GM20000 (cell line): ENCODE results near the gene GTF2A2.

Experiments
- DNase-seq: peaks from one replicate; pipeline ENCODE4 v3.0.0; 2012; ENCODE audit warnings: low spot score
- CTCF ChIP-seq: IDR thresholded peaks from 2 replicates; pipeline ENCODE4 v1.5.1; 2012; ENCODE audit warnings: mild to moderate bottlenecking, control low read depth; ENCODE audit errors: extremely low read depth, missing control alignments

The GTF2A2 gene

GRCh38 chr15:59694779-59695178, 37.5 kb upstream of the GTF2A2 start:
- TF ChIP-seq CTCF: no peak
- DNase-seq: no peak

DNA sequence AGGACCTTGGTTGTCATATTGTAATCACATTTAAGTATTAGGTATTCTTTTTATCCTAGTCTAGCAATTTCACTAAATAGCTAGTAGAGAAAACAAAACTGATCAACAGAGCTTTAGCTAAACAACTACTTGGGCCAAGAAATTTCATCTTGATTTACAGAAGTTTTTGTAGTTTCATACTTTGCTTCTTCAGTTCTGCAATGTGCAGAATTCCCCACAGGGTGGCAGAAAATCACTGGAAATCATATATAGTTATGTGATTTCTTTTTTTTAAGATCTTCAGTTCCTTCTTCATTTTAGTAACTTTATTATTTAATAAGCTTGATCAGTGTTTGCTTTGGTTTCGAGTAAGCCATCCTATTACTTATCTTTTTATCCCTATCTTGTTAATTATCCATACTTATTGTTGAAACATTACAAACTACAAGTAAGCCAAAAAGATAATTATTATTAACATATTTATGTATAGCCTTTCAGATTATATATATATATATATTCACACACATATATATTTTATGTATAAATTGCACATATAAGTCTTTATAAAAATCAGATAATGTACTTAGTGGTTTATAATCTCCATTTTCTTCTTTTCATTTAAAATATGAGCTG, 34.0 kb upstream of the GTF2A2 start:
- peak; percentile 40 for TF ChIP-seq CTCF
- DNase-seq: peak; percentile 42

DNA sequence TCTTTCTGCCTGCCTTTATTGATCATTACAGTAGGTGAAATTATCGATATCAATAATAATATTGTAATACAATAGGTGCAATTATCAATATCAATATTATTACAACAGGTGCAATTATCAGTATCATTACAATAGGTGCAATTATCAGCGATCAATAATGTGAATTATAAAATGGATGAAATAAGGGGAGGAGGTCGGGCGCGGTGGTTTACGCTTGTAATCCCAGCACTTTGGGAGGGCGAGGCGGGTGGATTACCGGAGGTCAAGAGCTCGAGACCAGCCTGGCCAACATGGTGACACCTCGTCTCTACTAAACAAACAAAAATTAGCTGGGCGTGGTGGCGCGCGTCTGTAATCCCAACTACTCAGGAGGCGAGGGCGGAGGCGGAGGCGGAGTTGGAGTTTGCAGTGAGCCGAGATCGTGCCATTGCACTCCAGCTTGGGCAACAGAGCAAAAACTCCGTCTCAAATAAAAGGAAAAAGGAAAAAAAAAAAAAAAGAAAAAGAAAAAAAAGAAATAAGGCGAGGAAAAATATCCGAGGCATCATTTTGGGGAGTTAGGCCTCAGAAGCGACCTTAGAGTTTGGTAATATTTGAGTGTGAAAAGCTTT, 32.4 kb upstream of the GTF2A2 start:
- DNase-seq: no peak
- TF ChIP-seq CTCF: no peak

DNA sequence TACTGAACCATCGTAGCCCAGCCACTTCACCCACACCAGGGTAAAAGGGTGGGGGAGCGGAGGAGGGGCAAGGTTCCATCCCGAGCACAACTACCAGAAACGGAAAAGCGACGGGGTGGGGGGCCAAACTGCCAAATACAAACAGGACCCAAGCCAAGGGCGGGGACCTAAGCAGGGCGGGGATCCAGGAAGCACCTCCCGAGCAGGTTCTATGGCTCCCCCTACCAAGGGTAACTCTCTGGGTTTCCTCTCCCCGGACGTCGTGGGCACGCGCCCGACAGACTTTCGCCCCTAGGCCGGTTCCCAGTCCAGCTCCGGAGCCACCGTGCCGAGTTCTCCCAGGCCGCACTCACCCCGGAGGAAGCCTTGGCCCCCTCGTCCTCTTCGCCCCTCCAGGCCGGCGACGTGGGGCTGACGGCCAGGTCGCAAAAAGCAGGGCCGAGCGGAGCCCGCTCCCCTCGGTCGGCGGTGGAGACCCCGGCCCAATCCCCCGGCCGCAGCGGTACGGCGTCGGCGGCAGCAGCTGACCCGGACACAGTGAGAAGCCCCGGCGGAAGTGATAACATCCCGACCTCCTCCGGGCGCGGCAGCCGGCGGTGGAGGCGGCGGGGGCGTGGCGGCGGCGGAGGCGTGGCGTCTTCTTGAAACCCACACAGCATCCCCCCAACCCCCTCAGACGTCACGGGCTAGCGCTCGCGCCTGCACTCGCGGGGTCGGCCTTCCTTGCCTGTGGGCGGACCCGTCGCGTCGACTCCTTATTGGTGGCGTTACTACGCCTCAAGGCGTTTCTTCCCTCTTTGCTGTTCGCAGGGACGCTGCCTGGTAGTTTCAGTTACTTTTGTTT, 31.7 kb upstream of the GTF2A2 start, which contains the start of gene BNIP2:
TSS of gene BNIP2 (minus strand) at position 539 of the 844 bp plus-strand sequence. CDS start 6,863 bp downstream, outside the sequence.
- DNase-seq: peak; percentile 93
- TF ChIP-seq CTCF: no peak

- no peak for DNase-seq
- no peak for TF ChIP-seq CTCF
These were observed 31.1 kb upstream of the GTF2A2 start for GRCh38 chr15:59688423-59688781.

DNA sequence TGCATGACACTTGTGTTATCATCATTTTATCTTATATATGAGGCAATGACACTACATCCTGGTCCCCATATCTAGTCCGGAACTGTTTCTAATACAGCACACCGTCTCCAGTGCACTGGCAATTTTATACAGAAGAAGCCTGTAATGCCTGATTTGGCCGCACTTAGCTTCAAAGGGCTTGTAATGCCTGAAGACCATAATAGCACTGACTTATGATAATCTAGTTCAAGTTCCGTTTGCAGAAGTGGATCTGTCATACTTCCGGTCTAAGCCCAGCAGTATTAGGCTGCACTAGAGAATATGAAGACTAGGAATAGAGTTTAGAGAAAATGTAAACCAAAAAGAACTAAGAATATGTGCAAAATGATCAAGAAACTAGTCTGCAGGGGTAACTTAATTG, 30.5 kb upstream of the GTF2A2 start:
- DNase-seq: peak; percentile 32
- TF ChIP-seq CTCF: no peak

DNA sequence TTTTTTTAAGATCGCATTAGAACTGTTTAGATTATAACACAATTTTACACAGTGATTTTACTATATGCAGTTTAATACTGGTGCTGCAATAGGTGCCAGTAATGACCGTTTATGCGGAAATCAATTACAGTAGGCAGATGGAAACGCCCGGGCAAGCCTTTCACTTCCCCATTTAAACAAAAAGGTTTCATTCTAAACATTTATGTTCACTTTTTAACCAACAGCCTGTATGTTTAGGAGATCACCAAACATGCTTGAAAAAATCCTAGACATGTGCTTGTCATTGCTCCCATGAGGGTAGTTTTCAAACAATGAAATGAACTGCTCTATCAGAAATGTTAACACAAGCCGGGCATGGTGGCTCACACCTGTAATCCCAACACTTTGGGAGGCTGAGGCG, 29.1 kb upstream of the GTF2A2 start:
- TF ChIP-seq CTCF: no peak
- peak; percentile 69 for DNase-seq
